Activated naive CD4-positive, alpha-beta T cell treated with anti-CD3 and anti-CD28 coated beads, Interleukin-2, amount 50 U/mL, for 24 hours (primary cell): ENCODE results near the gene PRPSAP2.
"Not testable (repeated sequence)": the region's sequence is repeated elsewhere in the genome, so short reads cannot be mapped to it uniquely, and the experiment has no call there.

Experiments
- H3K27ac Mint-ChIP-seq: one replicate; pipeline ENCODE4 v1.8.0; 2021; ENCODE audit warnings: mild to moderate bottlenecking, mixed read lengths
- H3K27me3 Mint-ChIP-seq: one replicate; pipeline ENCODE4 v1.8.0; 2021; ENCODE audit warnings: mixed read lengths
- H3K36me3 Mint-ChIP-seq: one replicate; pipeline ENCODE4 v1.8.0; 2021; ENCODE audit warnings: mixed read lengths
- H3K4me1 Mint-ChIP-seq: one replicate; pipeline ENCODE4 v1.8.0; 2021; ENCODE audit warnings: mixed read lengths
- H3K4me3 Mint-ChIP-seq: one replicate; pipeline ENCODE4 v1.8.0; 2021; ENCODE audit warnings: mild to moderate bottlenecking, mixed read lengths
- H3K9me3 Mint-ChIP-seq: one replicate; pipeline ENCODE4 v1.8.0; 2021; ENCODE audit warnings: mixed read lengths

Gene PRPSAP2

DNA sequence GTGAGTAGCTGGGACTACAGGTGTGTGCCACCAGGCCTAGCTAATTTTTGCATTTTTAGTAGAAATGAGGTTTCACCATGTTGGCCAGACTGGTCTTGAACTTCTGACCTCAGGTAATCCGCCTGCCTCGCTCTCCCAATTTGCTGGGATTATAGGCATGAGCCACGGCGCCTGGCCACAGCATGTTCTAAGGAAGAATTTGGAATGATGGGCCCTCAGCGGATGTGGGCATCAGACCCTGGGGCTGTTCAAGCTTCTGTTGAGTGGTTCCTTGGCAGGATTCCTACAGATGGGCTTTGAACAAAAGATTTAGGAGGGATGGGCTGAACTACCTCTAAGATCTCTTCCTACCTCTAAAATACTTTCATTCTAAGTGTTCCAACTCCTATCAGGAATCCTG, 4.1 kb downstream of the PRPSAP2 start:
- no peaks in the 10 kb centered on the region for H3K27me3 Mint-ChIP-seq
- peaks cover 4% of the 10 kb centered on the region for H3K36me3 Mint-ChIP-seq
- H3K9me3 Mint-ChIP-seq, result no peaks in the 10 kb centered on the region
- H3K27ac Mint-ChIP-seq, result no peak overlapping the region
- peaks cover 39% of the 10 kb centered on the region for H3K4me1 Mint-ChIP-seq
- H3K4me3 Mint-ChIP-seq, result no peak overlapping the region

DNA sequence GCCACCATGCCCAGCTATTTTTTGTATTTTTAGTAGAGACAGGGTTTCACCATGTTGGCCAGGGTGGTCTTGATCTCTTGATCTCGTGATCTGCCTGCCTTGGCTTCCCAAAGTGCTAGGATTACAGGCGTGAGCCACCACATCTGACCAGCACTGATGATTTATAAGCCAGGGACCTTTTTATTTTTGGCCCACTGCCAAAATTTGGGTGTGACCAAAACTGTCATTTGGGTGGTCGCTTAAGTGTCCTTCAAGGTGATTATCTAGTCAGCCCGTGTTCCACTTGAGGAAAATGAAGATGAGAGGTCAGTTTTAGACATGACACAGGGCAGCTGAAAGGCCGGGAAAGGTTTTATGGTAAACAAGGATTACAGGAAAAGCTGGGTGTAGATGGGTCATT, 7.1 kb downstream of the PRPSAP2 start:
- peaks cover 28% of the 10 kb centered on the region for H3K4me1 Mint-ChIP-seq
- not testable (repeated sequence) for H3K27ac Mint-ChIP-seq, H3K4me3 Mint-ChIP-seq, H3K9me3 Mint-ChIP-seq, H3K36me3 Mint-ChIP-seq, H3K27me3 Mint-ChIP-seq

DNA sequence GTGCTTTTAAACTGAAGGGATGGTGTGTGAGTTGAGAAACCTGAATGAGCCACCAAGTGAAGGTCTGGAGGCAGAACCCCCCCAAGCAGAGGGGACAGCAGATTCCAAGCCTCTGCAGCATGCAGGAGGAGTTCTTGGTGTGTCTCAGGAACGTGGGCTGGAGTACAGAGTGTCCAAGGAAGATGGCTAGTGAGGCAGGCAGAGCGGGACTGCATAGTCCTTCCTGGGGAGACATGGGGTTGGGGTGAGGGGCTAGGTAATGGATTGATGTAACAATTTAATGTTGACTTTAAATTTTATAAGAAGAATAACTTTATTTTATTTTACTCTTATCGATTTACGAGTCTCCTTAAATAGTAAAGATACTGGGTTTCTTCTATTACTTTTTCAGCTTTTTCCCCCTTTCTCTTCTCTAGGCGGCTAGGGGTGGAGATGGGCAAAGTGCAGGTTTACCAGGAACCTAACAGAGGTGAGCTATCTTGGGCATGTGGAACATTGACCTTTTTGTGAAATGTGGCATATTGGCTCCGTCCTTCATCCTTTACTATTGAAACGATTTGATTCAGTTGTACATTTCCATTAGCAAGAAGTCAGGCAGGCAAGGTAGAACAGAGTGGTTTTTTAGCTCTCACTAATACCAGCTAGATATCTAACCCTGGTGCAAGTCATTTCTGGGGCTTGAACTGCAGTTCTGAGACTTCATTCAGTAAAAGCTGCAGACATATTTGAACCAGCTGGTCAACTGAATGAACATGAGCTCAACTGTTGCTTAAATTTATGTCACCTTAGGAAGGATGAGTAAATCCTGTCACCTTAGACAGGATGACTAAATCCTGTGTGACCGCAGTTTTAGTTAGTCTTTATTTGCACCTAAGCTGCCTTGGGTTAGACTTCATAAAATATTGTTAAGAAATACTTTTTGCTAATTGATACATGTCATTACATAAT, 9.2 kb downstream of the PRPSAP2 start:
- Mint-ChIP-seq H3K36me3 (peaks cover 13% of the 10 kb centered on the region), H3K9me3 (no peaks in the 10 kb centered on the region), H3K4me1 (peaks cover 10% of the 10 kb centered on the region), H3K27me3 (no peaks in the 10 kb centered on the region), H3K4me3 (no peak overlapping the region), H3K27ac (no peak overlapping the region)

DNA sequence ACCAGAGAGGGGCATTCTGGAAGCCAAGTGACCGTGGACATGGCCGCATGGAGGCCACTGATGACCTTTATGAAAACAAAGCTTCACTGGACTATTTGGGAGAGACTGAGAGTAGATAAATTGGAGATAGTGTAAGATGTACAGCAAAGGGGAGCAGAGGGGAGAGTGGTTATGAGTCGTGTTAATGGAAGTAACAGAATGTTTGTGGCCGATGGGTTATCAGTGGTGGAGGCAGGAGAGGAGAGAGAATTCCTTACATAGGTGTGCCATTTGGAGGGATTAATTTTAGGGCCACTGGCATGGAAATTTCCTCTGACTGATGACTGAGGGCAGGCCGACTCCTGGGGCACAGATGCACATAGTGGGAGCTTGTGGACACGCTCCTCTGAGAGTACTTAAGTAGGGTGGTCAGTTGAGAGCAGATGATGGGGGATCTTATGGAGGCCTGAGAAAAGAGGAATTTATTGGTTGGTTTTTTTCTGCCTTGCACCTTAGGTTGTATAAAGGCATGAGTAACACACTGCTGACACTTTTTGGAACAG, 19.2 kb downstream of the PRPSAP2 start:
- H3K9me3 Mint-ChIP-seq, result no peaks in the 10 kb centered on the region
- H3K4me1 Mint-ChIP-seq, result no peaks in the 10 kb centered on the region
- no peak overlapping the region for H3K4me3 Mint-ChIP-seq
- H3K27ac Mint-ChIP-seq, result no peak overlapping the region
- peaks cover 12% of the 10 kb centered on the region for H3K36me3 Mint-ChIP-seq
- no peaks in the 10 kb centered on the region for H3K27me3 Mint-ChIP-seq

DNA sequence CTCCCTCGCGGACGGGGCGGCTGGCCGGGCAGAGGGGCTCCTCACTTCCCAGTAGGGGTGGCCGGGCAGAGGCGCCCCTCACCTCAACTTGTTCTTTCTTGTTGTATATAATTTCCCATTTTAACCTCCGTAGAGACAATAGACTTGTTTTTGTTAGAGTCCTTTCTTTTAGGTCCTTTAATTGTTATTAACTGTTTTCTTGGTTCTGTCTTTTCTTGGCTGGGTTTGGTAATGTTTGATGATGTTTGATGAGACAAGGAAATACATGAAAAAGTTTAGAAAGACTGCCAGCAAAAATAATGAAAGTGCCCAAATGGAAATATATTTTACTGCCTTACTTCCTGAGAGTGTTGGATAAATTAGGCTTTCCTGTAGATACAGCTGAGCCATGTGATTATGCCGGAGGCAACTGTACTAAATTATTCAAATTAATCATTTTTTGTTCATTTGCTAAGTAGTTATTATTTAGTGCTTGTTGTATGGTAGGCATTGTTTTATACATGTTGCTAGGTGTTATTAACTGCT, 30.9 kb downstream of the PRPSAP2 start:
- Mint-ChIP-seq H3K36me3 (peaks cover 13% of the 10 kb centered on the region), H3K27ac (no peak overlapping the region), H3K4me1 (peaks cover 6% of the 10 kb centered on the region)

GRCh38 chr17:18889658-18890057, 31.7 kb downstream of the PRPSAP2 start:
- no peak overlapping the region for H3K4me3 Mint-ChIP-seq
- H3K27me3 Mint-ChIP-seq, result no peaks in the 10 kb centered on the region
- peaks cover 13% of the 10 kb centered on the region for H3K36me3 Mint-ChIP-seq
- peaks cover 6% of the 10 kb centered on the region for H3K4me1 Mint-ChIP-seq
- no peaks in the 10 kb centered on the region for H3K9me3 Mint-ChIP-seq
- no peak overlapping the region for H3K27ac Mint-ChIP-seq

More for the DNA sequence above, 30.9 kb downstream of the PRPSAP2 start:
- no peaks in the 10 kb centered on the region for H3K9me3 Mint-ChIP-seq
- H3K4me3 Mint-ChIP-seq, result no peak overlapping the region
- no peaks in the 10 kb centered on the region for H3K27me3 Mint-ChIP-seq

- Mint-ChIP-seq H3K4me1 (peaks cover 12% of the 10 kb centered on the region), H3K27ac (no peak overlapping the region), H3K9me3 (no peaks in the 10 kb centered on the region), H3K36me3 (peaks cover 19% of the 10 kb centered on the region), H3K4me3 (no peak overlapping the region), H3K27me3 (no peaks in the 10 kb centered on the region)
These were observed 33.6 kb downstream of the PRPSAP2 start for GRCh38 chr17:18891541-18891940.

DNA sequence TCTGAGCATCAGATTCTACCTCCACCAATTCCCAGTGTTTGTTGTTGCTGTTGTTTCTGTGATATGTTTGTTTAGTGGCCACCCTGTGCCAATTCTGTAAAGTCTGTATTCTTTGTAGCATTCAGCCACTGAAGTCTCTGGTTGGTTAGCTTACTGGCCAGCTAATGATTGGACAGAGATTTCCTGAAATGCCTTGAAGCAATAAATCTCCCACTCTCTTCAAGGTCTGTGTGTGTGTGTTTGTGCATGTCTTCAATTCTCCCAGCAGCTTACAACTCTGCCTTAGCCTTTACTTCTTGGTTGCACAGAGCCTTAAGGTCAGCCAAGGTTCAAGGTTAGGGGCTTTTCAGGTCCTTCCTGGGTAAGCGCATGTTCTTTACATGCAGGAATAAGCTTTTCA, 38.2 kb downstream of the PRPSAP2 start:
- peaks cover 37% of the 10 kb centered on the region for H3K4me1 Mint-ChIP-seq
- H3K9me3 Mint-ChIP-seq, result no peaks in the 10 kb centered on the region
- no peak overlapping the region for H3K4me3 Mint-ChIP-seq
- H3K27me3 Mint-ChIP-seq, result no peaks in the 10 kb centered on the region
- peaks cover 29% of the 10 kb centered on the region for H3K36me3 Mint-ChIP-seq
- no peak overlapping the region for H3K27ac Mint-ChIP-seq

- Mint-ChIP-seq H3K4me1 (peaks cover 45% of the 10 kb centered on the region), H3K27me3 (no peaks in the 10 kb centered on the region), H3K27ac (no peak overlapping the region), H3K9me3 (no peaks in the 10 kb centered on the region), H3K36me3 (peaks cover 29% of the 10 kb centered on the region), H3K4me3 (no peak overlapping the region)
These were observed 39.0 kb downstream of the PRPSAP2 start for GRCh38 chr17:18896947-18897346.

DNA sequence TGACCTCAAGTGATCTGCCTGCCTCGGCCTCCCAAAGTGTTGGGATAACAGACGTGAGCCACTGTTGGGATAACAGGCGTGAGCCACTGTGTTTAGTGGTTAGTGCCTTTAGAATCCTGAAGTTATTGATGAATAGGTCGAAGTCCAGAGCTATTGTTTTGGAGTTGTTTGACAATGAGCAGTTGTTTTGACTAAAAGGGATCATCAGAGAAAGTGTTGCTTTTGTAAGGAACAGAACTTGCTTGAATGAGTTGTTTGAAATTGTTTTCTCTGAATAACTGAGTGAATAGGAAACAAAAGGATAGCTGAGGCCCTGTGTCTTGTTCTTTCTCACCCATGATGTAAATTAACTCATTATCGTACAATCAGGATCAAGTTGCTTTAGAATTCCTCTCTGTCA, 46.6 kb downstream of the PRPSAP2 start:
- peaks cover 23% of the 10 kb centered on the region for H3K36me3 Mint-ChIP-seq
- peaks cover 50% of the 10 kb centered on the region for H3K4me1 Mint-ChIP-seq
- no peaks in the 10 kb centered on the region for H3K27me3 Mint-ChIP-seq
- H3K9me3 Mint-ChIP-seq, result no peaks in the 10 kb centered on the region
- H3K27ac Mint-ChIP-seq, result no peak overlapping the region
- no peak overlapping the region for H3K4me3 Mint-ChIP-seq

- no peaks in the 10 kb centered on the region for H3K27me3 Mint-ChIP-seq
- peaks cover 47% of the 10 kb centered on the region for H3K4me1 Mint-ChIP-seq
- H3K36me3 Mint-ChIP-seq, result peaks cover 23% of the 10 kb centered on the region
These were observed 47.3 kb downstream of the PRPSAP2 start for GRCh38 chr17:18905226-18905625.

DNA sequence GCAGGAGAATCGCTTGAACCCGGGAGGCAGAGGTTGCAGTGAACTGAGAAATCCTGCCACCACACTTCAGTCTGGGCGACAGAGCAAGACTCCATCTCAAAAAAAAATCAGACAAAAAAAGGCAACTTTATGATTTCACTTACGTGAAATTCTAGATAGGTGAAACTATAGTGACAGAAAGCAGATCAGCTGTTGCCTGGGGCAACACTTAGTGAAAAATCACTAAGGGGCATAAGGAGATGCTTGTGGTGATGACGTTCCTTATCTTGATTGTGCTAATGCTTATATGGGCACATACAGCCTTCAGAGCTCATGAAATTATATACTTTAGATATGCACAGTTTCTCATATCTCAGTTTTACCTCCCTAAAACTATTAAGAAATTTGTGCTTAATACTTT, 52.4 kb downstream of the PRPSAP2 start:
- H3K4me3 Mint-ChIP-seq, result no peak overlapping the region
- H3K36me3 Mint-ChIP-seq, result peaks cover 30% of the 10 kb centered on the region

More at GRCh38 chr17:18905226-18905625, 47.3 kb downstream of the PRPSAP2 start:
- no peaks in the 10 kb centered on the region for H3K9me3 Mint-ChIP-seq
- no peak overlapping the region for H3K4me3 Mint-ChIP-seq
- H3K27ac Mint-ChIP-seq, result no peak overlapping the region

DNA sequence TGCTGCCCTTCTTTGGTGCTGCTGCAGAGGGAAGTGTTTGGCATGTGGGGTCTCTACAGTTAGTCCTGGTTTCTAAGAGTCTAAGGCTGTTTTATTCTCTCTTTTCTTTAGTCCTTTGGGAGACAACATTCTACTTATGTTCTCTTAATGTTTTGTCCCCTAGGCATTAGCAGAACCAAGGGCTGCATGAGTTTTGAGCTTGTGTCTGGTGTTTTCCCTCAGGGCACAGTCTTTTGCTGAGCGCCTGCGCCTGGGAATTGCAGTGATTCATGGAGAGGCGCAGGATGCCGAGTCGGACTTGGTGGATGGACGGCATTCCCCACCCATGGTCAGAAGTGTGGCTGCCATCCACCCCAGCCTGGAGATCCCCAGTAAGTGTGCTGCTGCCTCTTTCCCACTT, 53.0 kb downstream of the PRPSAP2 start:
- Mint-ChIP-seq H3K27ac (no peak overlapping the region), H3K27me3 (no peaks in the 10 kb centered on the region), H3K36me3 (peaks cover 32% of the 10 kb centered on the region), H3K9me3 (no peaks in the 10 kb centered on the region), H3K4me1 (peaks cover 18% of the 10 kb centered on the region), H3K4me3 (no peak overlapping the region)

More for the DNA sequence above, 52.4 kb downstream of the PRPSAP2 start:
- Mint-ChIP-seq H3K27ac (no peak overlapping the region), H3K4me1 (peaks cover 17% of the 10 kb centered on the region), H3K9me3 (no peaks in the 10 kb centered on the region), H3K27me3 (no peaks in the 10 kb centered on the region)

- H3K36me3 Mint-ChIP-seq, result peaks cover 27% of the 10 kb centered on the region
- H3K4me3 Mint-ChIP-seq, result no peak overlapping the region
- no peaks in the 10 kb centered on the region for H3K27me3 Mint-ChIP-seq
- H3K4me1 Mint-ChIP-seq, result peaks cover 54% of the 10 kb centered on the region
- peak overlapping the region; percentile 72 for H3K27ac Mint-ChIP-seq
- H3K9me3 Mint-ChIP-seq, result no peaks in the 10 kb centered on the region
These were observed 59.0 kb downstream of the PRPSAP2 start for GRCh38 chr17:18916816-18917500.

- peaks cover 25% of the 10 kb centered on the region for H3K36me3 Mint-ChIP-seq
- H3K27me3 Mint-ChIP-seq, result no peaks in the 10 kb centered on the region
- peaks cover 57% of the 10 kb centered on the region for H3K4me1 Mint-ChIP-seq
- no peak overlapping the region for H3K27ac Mint-ChIP-seq
- H3K9me3 Mint-ChIP-seq, result no peaks in the 10 kb centered on the region
- H3K4me3 Mint-ChIP-seq, result no peak overlapping the region
These were observed 59.6 kb downstream of the PRPSAP2 start for GRCh38 chr17:18917506-18918032.
